OCI-M1 (cell line): ENCODE results near the gene RNF41.
A peak's percentile ranks its signal among the peaks of the same experiment; 100 is the strongest.

Experiments used
- DNase-seq: peaks from one replicate; lab custom pipeline; 2025; lab: John Stamatoyannopoulos, UW

The RNF41 gene

DNA sequence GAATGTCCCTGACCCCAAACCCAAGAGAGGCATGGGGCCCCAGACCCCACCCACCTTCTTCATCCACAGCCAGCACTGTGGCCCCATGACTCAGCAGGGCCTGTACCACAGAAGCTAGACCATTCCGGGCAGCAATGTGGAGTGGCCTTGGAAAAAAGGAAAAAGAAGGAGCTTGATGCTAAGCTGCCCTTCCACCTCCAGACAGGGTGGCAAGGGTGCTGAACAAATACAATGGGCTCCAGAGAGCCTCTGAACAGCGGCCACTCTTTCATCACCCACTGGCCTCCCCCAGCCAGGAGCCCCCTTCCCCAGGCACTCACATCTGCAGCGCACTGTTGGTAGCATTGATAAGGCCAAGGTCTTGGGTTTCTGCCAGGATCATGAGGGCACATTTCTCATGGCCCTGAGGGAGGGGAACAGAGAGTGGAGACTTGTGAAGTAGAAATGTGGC lies 22.0 kb upstream of the RNF41 start:
- DNase-seq = peak; percentile 91

DNA sequence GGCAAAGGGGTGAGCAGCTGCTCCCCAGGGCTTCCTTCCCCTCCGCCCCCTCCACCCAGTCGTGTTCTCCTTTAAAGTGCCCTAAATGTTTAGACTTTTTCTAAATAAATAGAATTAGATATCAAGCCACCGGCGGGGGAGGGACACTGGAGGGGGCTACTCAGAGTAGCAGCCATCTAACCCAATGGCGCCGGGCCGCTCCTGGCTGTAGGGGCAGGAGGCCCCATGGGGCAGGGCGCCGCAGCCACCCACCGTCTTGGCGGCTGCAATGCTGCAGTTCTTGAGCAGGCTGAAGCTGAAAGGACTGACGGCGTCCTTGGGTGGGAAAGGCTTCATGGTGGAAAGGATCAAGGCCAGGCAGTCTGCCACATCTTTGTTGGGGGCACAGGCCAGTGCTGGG lies 21.3 kb upstream of the RNF41 start:
- no peak for DNase-seq

DNA sequence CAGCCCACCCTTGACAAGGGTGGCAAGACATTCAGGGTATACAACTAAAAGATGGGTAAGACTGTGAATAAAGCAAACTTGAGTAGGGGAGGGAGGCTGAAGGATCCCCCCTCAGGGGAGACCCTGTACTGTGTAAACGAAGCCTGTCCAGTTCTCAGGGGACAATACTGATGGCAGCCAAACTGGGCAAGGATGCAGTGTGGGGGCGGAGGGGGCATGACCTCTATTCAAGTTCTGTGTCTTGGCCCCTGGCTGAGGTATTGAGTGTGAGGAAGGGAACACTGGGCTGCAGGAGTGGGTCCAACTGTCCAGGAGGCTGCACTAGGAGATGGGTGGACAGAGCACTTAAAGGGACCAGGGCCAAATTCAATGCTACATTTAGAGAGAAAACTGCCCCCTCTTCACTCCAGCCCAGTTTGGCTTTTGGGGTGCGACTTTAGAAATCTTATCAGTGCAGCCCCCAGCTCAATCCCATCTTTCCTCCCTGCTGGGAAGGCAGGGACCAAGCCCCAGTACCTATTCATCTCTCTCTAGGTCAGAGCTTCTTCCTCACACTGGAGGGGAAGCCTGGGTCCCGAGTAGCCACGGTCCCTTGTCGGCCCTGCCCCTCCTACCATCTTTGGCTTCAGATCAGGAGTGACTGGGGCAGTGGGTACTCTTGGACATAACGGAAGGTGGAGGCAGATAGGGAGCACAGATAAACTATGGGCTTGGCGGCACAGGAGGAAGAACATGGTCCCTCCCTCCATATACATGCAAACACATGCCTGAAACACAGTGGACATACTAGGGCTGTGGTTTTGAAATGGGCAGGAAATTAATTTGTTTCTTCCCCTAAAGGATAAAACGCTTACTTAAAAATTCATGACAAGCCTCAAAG lies 19.9 kb upstream of the RNF41 start:
- DNase-seq = peak; percentile 81

DNA sequence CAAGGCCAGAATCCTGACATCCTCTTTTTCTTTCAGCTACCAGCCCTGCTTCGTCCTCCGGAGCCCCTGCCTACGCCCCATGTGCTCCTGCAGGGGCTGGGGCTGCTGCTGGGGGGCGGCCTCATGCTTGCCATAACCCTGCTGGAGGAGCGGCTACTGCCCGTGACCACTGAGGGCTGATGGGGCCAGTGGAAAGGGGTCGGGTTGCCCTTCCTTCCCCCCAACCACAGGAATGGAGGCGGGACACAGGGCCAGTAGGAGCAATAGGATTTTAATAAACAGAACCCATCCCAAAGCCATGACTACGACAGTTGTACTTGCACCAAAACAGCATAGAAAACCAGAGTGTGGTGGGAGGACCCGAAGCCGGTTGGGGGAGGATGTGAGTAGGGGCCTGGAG lies 15.8 kb upstream of the RNF41 start:
- DNase-seq = no peak

DNA sequence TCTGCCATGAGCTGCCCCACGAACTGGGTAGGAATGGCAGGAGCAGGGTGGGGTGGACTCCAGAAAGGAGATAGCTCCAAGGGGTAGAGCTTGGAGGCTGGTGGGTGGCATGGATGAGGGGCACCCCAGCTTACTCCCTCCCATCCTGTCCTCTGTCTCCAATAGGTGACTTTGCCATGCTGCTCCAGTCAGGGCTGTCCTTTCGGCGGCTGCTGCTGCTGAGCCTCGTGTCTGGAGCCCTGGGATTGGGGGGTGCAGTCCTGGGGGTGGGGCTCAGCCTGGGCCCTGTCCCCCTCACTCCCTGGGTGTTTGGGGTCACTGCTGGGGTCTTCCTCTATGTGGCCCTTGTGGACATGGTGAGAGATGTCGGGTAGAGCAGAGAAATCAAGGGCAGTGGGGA lies 15.3 kb upstream of the RNF41 start:
- DNase-seq = no peak

DNA sequence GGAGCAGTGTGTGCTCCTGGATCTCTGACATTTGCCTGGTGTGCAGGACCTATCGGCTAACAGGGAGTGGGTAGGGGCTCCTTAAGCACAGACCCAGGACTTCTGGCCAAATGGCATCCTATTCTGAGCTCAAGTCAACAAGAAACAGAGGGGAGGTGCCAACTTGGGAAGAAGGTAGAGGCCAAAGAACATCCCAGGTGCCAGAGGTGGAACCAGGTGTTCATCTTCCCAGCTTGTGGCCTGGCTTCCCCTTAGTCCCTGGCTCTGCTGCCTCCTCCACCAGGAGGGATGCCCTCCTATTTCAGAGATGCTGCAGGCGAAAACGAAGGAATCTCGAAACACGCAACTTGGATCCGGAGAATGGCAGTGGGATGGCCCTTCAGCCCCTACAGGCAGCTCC lies 14.4 kb upstream of the RNF41 start:
- DNase-seq = no peak

DNA sequence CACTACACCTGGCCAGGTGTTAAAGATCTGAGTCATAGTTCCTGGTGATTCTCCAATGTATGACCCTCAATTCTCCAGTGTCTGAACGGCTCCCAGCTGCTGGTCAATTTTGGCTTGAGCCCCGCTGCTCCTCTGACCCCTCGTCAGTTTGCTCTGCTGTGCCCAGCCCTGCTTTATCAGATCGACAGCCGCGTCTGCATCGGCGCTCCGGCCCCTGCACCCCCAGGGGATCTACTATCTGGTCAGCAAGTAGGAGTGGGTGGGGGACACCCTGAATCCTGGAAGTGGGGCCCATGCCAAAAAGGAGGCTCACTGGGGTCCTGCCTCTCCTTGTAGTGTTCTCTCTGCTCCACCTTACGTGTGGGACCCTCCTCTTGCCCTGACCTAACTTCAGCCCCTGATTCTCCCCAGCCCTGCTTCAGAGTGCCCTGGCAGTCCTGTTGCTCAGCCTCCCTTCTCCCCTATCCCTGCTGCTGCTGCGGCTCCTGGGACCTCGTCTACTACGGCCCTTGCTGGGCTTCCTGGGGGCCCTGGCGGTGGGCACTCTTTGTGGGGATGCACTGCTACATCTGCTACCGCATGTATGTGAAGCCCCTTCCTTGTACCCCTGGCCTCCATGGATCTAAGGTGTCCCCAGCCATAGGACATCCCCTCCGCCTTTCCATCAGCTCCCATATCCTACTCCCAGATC lies 13.2 kb upstream of the RNF41 start:
- DNase-seq = no peak

DNA sequence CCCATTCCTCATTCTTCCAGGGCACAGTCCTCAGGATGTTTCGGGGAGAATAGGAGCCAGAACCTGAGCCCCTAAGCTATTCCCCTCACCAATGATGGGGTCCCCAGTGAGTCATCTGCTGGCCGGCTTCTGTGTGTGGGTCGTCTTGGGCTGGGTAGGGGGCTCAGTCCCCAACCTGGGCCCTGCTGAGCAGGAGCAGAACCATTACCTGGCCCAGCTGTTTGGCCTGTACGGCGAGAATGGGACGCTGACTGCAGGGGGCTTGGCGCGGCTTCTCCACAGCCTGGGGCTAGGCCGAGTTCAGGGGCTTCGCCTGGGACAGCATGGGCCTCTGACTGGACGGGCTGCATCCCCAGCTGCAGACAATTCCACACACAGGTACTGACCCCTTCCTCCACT lies 9.5 kb upstream of the RNF41 start:
- DNase-seq = no peak

DNA sequence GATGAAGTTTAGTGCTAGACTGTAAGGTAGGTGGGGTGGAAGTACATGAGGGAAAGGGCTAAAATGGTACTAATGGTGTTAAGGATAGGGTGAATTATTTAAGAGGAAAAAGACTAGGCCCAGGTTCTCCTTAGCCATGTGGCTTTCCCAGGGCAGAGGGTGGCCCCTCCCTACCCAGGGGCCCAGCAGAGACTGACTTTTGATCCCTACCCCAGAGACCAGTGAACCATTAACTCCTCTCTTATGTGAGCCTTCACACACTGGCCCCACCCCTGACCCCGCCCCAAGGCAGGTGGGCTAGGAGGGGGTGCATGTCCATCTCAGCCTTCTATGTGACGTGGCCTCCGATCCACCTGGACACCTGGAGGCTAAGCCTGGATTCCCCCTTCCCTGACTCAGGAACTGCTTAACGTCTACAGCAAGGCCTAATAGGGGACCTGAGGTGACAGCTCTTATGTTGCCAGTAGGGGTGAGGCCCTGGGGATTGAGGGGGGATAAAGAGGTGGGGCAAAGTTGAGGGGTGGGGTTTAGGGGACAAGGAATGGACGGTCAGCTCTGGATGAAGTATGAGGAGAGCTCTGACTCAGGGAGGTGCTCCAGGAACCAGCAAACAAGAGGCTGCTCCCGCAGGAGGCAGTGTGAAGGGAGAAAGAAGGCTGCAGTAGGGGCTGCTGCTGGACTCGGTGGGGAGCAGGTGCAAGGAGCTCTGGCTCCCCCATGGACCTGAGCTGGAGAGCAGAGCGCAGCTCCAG lies 8.9 kb upstream of the RNF41 start:
- no peak for DNase-seq

DNA sequence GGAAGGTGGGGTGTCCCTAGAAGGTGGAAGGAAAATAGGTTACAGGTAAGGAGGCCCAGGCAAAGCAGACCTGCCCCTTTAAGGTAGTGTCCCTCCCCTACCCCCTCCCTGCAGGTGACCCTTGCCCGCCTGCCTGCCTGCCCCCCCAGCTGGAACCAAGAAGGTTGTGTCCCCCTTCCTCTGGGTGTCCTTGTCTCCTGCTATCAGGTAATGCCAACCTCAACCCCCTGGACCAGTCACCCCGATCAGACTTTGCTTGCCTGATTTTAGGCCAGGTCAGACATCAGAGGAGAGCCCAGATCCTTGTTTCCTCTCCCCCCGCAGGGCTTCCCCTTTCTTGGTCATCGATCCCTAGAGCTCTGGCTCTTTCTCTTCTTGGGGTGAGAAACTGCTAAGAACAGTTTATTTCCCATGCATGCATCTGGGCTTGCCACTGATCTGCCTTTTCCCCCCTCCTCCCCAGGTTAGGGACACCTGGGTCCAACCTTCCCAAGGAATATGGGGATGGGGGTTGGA lies 8.3 kb upstream of the RNF41 start, which contains the start of gene SLC39A5:
Gene SLC39A5, plus strand, starts transcription at position 136 of the 516 bp plus-strand sequence. CDS start 1,224 bp downstream, outside the sequence.
- DNase-seq = no peak

DNA sequence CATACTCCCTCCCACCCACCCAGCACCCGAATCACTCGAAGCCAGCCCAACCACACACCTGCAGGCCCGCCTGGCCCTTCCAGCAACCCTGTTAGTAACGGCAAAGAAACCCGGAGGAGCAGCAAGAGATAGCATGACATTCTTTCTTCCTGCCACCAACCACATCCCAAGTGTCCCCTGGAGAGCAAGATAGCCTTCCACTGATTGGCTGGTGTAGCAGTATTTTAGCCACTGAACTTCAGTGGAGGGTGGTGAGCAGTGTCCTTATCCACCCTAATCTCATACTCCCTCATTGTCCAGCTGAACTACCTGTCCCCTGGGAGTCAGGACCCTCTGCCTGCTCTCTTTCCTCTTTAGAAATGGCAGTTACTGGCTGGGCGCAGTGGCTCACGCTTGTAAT lies 7.4 kb upstream of the RNF41 start:
- no peak for DNase-seq

DNA sequence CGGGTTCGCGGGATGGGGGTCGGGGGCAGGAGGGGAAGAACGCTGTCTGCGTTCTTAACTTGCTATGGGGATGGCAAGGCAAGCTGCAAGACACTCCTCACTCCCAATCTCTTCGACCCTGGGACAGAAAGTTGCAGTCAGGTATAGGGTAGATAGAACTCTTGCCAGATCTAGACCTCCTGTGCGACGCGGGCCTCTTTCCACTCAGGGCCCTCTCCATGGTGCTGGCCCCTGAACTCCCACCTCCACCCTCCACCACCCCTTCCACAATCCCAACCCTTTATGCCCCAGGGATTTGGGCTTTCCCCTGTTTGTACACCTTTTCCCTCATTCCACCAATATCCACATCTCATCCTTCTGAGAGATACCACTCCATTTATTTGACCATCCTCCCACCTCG lies 3.2 kb upstream of the RNF41 start:
- DNase-seq = no peak

DNA sequence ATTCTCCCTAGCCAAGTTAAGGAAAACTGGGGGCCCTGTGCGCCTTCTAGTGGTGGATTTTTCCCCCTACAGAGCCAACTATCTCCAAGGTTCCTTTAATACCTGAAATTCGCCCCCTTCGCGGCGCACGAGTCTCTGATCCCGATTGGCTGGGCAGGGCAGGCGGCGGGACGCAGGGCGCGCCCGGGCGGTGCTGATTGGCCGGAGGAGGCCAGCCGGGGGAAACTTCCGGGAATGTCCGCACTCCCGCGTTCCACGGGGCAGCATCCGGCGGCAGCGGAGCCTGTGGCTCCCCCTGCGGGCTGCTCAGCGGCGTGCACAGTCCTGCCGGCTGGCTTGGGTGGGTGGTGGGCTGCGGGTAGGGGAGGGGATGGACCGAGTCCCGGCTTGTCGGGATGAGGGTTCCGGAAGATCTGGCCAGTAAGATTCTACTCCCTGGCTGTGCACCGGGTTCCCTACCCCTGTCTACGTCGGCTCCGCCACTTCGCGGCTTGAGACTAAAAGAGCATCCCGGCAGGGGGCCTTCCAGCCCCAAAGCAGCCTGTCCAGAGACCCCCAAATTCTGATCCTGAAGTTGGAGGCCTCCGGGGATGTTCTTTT lies 2.5 kb upstream of the RNF41 start, which contains the start of gene NABP2:
Gene NABP2, plus strand, starts transcription at position 241 of the 600 bp plus-strand sequence. CDS start 515 bp downstream, outside the sequence.
- DNase-seq = peak; percentile 99

DNA sequence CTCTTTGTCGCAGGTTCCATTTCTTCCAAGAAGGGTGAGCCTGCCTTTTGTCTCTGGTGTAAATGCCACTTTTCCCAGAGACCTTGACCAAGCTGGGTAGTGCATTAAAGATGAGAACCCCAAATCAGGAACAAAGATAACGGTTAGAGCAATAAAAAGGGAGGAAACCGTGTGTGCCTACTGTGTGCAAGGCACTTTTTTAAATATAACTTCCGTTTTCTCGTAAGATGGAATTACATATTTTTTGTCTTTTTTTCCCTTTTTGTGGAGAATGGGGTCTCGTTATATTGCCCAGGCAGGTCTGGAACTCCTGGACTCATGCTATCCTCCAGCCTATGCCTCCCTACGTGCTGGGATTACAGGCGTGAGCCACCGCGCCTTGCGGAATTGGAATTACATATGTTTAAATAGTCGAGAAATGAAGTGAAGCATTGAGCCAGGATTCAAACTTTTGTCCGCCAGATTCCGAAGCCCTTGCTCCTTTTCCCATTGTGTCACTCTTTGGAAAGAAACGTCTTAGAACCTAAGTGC lies 1.9 kb upstream of the RNF41 start:
- no peak for DNase-seq

DNA sequence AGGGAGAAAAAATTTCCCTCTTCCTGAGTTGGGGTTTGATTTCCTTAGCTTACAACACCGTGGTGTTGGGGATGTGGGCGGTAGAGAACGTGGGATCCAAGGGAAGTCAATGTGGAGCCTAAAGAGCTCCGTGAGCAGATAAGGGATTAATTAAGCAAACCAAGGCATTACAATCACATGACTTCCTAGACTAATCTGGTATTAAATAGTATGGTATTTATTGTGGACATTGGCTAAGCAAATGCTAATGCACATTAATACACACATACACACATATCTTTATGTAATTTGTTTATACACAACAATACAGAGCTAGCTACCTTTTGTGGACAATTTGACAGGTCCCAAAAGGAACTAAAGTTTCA lies 791 bp upstream of the RNF41 start:
- no peak for DNase-seq

DNA sequence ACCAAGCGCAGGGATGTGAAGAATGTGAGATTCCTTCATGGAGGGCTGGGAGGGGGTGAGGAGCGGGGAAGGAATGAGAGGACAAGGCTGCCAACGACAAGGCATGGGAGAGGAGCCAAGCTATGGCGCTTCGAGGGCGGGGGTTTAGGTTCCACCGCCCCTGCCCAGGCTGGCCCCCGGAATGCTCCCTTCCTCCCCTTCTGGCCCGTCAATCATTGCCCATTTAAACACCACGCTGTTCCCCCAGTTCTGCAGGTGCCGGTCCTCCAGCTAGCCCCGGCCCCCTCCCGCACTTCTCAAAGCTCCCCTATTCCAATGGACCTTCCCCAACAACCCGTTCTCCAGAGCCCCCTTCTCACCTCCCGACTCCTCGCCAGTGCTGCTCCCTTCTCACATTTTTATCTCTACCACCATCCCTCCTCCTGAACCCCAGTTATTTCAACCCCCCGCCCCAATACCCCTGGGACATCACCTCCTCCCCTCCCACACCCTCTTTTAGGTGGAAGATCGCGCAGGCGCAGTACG lies 428 bp downstream of the RNF41 start:
- DNase-seq = peak; percentile 58

DNA sequence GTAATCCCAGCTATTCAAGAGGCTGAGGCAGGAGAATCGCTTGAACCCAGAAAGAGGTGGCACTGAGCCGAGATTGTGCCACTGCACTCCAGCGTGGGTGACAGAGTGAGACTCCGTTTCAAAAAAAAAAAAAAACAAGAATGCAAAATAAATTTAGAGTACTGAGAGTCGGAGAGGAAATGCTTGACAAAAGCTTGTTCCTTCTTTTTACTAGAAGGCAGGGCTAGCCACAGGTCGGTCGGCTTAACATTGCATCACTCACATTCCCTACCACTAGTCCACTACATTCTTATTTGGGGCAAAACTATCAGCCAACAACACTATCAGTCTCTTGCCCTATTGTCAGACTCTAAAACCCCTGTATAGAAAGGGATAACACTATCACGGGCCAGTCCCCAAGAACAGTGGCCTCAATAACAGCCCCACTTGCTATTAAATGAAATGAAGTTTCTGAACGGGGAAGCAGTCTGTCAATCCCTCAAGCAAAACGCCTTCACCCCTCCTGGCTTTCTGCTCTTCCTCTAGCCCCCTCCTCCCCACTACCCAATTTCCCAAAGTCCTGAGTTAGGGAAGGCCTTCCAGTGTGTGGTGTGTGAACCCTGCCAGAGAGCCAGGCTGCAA lies 1.0 kb downstream of the RNF41 start:
- peak; percentile 81 for DNase-seq

DNA sequence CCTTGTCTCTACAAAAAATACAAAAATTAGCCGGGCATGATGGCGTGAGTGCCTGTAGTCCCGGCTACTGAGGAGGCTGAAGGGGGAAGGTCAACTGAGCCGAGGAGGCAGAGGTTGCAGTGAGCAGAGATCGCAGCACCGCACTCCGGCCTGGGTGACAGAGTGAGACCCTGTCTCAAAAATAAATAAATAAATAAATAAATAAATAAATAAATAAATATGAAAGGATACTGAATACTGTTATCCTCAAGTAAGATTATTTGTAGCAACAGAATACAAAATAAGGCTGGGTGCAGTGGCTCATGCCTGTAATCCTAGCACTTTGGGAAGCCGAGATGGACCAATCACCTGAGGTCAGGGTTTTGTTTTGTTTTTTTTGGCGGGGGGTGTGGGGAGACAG lies 1.9 kb downstream of the RNF41 start:
- DNase-seq = no peak

DNA sequence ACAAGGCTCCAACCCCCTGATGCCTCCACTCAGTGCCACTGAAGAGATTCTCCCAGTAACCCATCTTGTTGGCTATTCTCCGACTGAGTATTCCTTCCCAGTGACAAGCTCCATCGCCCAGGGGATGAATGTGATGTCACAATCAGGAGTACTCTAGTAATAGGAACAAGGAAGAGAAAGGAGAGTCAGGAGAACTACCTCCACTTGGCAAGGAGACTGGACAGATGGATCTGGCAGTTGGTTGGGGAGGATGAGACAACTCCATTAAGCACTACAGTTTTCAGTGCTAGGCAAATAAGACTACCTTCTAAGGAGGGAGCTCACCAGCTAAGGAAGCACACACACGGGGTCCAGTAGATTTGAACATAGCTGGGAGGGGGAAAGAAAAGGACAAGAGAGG lies 5.3 kb downstream of the RNF41 start:
- no peak for DNase-seq

DNA sequence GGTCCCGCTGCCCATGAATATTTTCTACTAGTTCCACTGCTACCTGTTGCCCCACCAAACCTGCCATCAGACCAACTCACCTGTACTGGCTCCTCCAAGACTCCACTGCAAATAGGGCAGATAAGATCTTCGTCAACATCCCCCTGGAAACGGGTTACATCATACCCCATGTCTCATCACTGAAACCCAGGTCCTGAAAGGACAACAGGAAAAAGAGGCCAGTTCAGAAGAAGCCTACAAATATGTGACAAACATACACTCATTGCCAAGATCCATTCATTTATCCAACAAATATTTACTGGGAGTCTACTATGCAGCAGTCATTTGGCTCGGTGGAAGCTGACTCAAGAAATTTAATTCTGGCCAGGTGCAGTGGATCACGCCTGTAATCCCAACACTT lies 7.8 kb downstream of the RNF41 start:
- DNase-seq = no peak

DNA sequence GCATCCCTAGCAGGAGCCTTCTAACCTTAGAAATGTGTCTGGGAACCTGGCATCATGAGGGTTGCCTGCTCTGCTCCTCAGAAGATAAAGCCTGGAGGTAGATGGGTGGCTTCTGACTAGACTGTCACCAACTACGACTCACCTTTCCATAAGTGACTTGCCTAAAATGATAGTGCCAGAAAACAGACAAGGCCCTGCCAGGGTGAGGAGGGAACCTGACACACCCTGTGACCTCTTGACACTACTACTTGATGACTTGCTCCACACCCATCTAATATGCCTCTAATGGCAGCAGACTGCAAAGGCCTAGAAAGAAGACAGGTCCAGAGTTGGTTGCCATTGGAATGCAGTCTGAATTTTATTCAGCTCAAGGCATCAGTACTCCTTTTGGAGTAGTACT lies 9.4 kb downstream of the RNF41 start:
- no peak for DNase-seq
